Activated B cell treated with CpG ODN at 0.5 μM for 24 hours (primary cell): Measurements from ENCODE around the gene NFYA. TPM values are rescaled to one million over a fixed set of nuclear protein-coding genes. Genes with fewer than 3 reads are reported as not detected.

ENCODE experiments used
- ATAC-seq: fragments of 200-7000 bp; cut with Tn5 transposase; one replicate; pipeline ENCODE4 v1.10.0; 2021; ENCODE audit warnings: low read depth, mild to moderate bottlenecking, moderate library complexity
- CTCF ChIA-PET: fragments of 350-600 bp; sonication (Branson Sonifier 250); formaldehyde crosslinking; loops from one replicate; lab custom pipeline; 2021; ENCODE audit warnings: antibody characterized with exemption; lab: Charles Lee
- POLR2A ChIA-PET: fragments of 350-600 bp; sonication (Branson Sonifier 250); formaldehyde crosslinking; loops from one replicate; lab custom pipeline; 2021; ENCODE audit warnings: antibody characterized with exemption; lab: Charles Lee
- DNase-seq: peaks from one replicate; pipeline ENCODE4 v3.0.0; 2022
- H3K27ac Mint-ChIP-seq: one replicate; pipeline ENCODE4 v1.8.0; 2020; ENCODE audit warnings: mixed read lengths
- H3K27me3 Mint-ChIP-seq: one replicate; pipeline ENCODE4 v1.8.0; 2021; ENCODE audit warnings: mixed read lengths
- H3K36me3 Mint-ChIP-seq: one replicate; pipeline ENCODE4 v1.8.0; 2021; ENCODE audit warnings: low read depth, mixed read lengths
- H3K4me1 Mint-ChIP-seq: one replicate; pipeline ENCODE4 v1.8.0; 2021; ENCODE audit warnings: mixed read lengths
- H3K4me3 Mint-ChIP-seq: one replicate; pipeline ENCODE4 v1.8.0; 2020; ENCODE audit warnings: mild to moderate bottlenecking, mixed read lengths
- H3K9me3 Mint-ChIP-seq: one replicate; pipeline ENCODE4 v1.8.0; 2020; ENCODE audit warnings: mixed read lengths
- CTCF ChIP-seq: fragments of 200-600 bp; IDR thresholded peaks from one replicate; pipeline ENCODE4 v1.8.0; 2022; ENCODE audit warnings: antibody characterized with exemption, mild to moderate bottlenecking
- intact Hi-C: fragments of 100-400 bp; cut with micrococcal nuclease; formaldehyde crosslinking; loops from one replicate; pipeline ENCODE4 v1.15.1; 2024
- total RNA-seq: library from RNA; stranded (reverse); gene quantifications from 2 replicates; pipeline ENCODE4 v1.2.3, GENCODE V29; 2022

NFYA gene
- total RNA-seq, 1 donor from 2014 or later = 35.1 TPM

- DNase-seq (no peak), ATAC-seq (peak; percentile 50)
- TF ChIP-seq CTCF = no peak
- Mint-ChIP-seq H3K4me3 (no peak within 1 kb of the TSS), H3K36me3 (peaks cover 1% of the 10 kb centered on the region), H3K4me1 (no peaks in the 10 kb centered on the region), H3K9me3 (no peaks in the 10 kb centered on the region), H3K27ac (no peak within 1 kb of the TSS), H3K27me3 (no peaks in the 10 kb centered on the region)
- CTCF ChIA-PET = interaction anchor here (1.4 to 2.3 kb wide), 4 partner anchors 11 to 1677 kb away, joined by 4 to 20 read pairs (median 5); no protein-coding TSS in a partner anchor
- intact Hi-C loops = no loop called here
- POLR2A ChIA-PET = no interaction called here
Observed at GRCh38 chr6:41039060-41039998, 33.4 kb upstream of the NFYA start, which contains the start of gene UNC5CL. TSS of gene UNC5CL (minus strand) at chr6:41039221. CDS start at chr6:41035074, 4,147 bp downstream.

GRCh38 chr6:41040101-41040939 lies 32.5 kb upstream of the NFYA start:
- DNase-seq = no peak
- no peak for TF ChIP-seq CTCF
- POLR2A ChIA-PET = no interaction called here

DNA sequence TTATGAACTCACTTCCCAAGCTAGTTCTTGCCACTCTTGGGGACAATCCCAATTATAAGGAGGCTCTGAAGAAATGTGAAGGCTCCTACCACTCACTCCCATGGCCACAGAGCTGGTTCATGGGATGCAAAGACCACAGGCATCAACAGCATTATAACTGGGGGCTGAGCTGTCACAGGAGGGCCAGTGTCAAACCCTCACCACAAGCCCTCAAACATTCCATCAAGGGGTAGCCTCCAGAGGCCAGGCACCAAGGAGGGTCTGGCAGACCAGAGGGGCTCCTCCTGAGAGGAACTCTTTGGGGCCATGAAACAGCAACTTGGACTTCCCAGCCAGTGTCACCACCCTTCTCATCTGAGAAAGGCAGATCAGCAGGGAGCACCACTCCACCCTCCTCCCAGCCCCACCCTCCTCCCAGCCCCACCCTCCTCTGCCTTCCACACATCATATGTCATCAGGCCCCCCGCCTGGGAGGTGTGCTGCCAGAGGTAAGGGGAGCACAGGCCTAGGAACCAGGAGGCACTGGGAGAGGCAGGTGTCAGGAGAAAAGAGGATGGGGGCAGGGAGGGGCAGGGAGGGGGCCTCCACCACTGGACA lies 31.7 kb upstream of the NFYA start:
- ATAC-seq = no peak
- TF ChIP-seq CTCF = no peak
- H3K4me1 Mint-ChIP-seq = no peaks in the 10 kb centered on the region
- ChIA-PET CTCF (no interaction called here), POLR2A (no interaction called here)
- no peak overlapping the region for H3K27ac Mint-ChIP-seq
- DNase-seq = no peak
- H3K9me3 Mint-ChIP-seq = no peaks in the 10 kb centered on the region
- H3K36me3 Mint-ChIP-seq = peaks cover 1% of the 10 kb centered on the region
- no peaks in the 10 kb centered on the region for H3K27me3 Mint-ChIP-seq
- intact Hi-C loops = no loop called here
- H3K4me3 Mint-ChIP-seq = no peak overlapping the region

More at GRCh38 chr6:41040101-41040939, 32.5 kb upstream of the NFYA start:
- H3K9me3 Mint-ChIP-seq = no peaks in the 10 kb centered on the region
- H3K27me3 Mint-ChIP-seq = no peaks in the 10 kb centered on the region
- CTCF ChIA-PET = interaction anchor here (1.4 to 2.3 kb wide), 3 partner anchors 10 to 32 kb away, joined by 5 to 20 read pairs (median 5); no protein-coding TSS in a partner anchor
- peaks cover 1% of the 10 kb centered on the region for H3K36me3 Mint-ChIP-seq
- H3K4me3 Mint-ChIP-seq = no peak overlapping the region
- H3K4me1 Mint-ChIP-seq = no peaks in the 10 kb centered on the region
- intact Hi-C loops = no loop called here
- no peak overlapping the region for H3K27ac Mint-ChIP-seq
- no peak for ATAC-seq

- Mint-ChIP-seq H3K27ac (no peak within 1 kb of the TSS), H3K9me3 (no peaks in the 10 kb centered on the region), H3K4me3 (no peak within 1 kb of the TSS), H3K27me3 (no peaks in the 10 kb centered on the region), H3K4me1 (no peaks in the 10 kb centered on the region), H3K36me3 (peaks cover 1% of the 10 kb centered on the region)
- intact Hi-C loops = no loop called here
- ChIA-PET CTCF (no interaction called here), POLR2A (no interaction called here)
- no peak for TF ChIP-seq CTCF
- DNase-seq = no peak
- ATAC-seq = no peak
Observed at GRCh38 chr6:41042226-41043055, 30.3 kb upstream of the NFYA start, which contains the start of gene TSPO2. TSS of gene TSPO2 (plus strand) at chr6:41042467. CDS start at chr6:41042986, 519 bp downstream.
